ENCODE measurements around the gene ZNF148. TPM values are rescaled to one million over a fixed set of nuclear protein-coding genes. Genes with fewer than 3 reads are reported as not detected.
"Not testable (repeated sequence)": the region's sequence is repeated elsewhere in the genome, so short reads cannot be mapped to it uniquely, and the experiment has no call there.

The ZNF148 gene
- total RNA-seq, 1 donor from 2014 or later, result 47.5 TPM

- DNase-seq (no peak), ATAC-seq (no peak)
- intact Hi-C loops (cut with DNase I), result no loop called here
- Histone ChIP-seq H3K4me3 (no peak overlapping the region), H3K9me3 (no peaks in the 10 kb centered on the region), H3K27me3 (no peaks in the 10 kb centered on the region), H3K27ac (no peak overlapping the region), H3K4me1 (no peaks in the 10 kb centered on the region), H3K36me3 (no peaks in the 10 kb centered on the region)
- TF ChIP-seq CTCF (IDR thresholded peaks at IDR 0.05), result no peak
Observed at GRCh38 chr3:125395091-125395490, 20.0 kb upstream of the ZNF148 start.

- no peak for ATAC-seq
- H3K27ac ChIP-seq, result no peak overlapping the region
Observed at GRCh38 chr3:125394406-125394805, 19.3 kb upstream of the ZNF148 start.

GRCh38 chr3:125389282-125389681, 14.2 kb upstream of the ZNF148 start:
- intact Hi-C loops (cut with DNase I), result no loop called here
- TF ChIP-seq CTCF (IDR thresholded peaks at IDR 0.05), result no peak
- Histone ChIP-seq H3K27me3 (no peaks in the 10 kb centered on the region), H3K9me3 (no peaks in the 10 kb centered on the region), H3K4me1 (no peaks in the 10 kb centered on the region), H3K27ac (no peak overlapping the region), H3K36me3 (no peaks in the 10 kb centered on the region), H3K4me3 (no peak overlapping the region)
- ATAC-seq (no peak), DNase-seq (no peak)

More at GRCh38 chr3:125394406-125394805, 19.3 kb upstream of the ZNF148 start:
- no peaks in the 10 kb centered on the region for H3K4me1 ChIP-seq
- intact Hi-C loops (cut with DNase I), result no loop called here
- TF ChIP-seq CTCF (IDR thresholded peaks at IDR 0.05), result no peak
- no peaks in the 10 kb centered on the region for H3K9me3 ChIP-seq
- H3K27me3 ChIP-seq, result no peaks in the 10 kb centered on the region
- no peak overlapping the region for H3K4me3 ChIP-seq
- no peaks in the 10 kb centered on the region for H3K36me3 ChIP-seq
- no peak for DNase-seq

GRCh38 chr3:125388369-125388768, 13.2 kb upstream of the ZNF148 start:
- H3K9me3 ChIP-seq; ATAC-seq; H3K4me3 ChIP-seq; H3K27ac ChIP-seq; H3K36me3 ChIP-seq; intact Hi-C loops (cut with DNase I); H3K4me1 ChIP-seq; DNase-seq; H3K27me3 ChIP-seq: not testable (repeated sequence)

GRCh38 chr3:125386811-125387210, 11.7 kb upstream of the ZNF148 start:
- no peak for TF ChIP-seq CTCF (IDR thresholded peaks at IDR 0.05)
- intact Hi-C loops (cut with DNase I), result no loop called here
- Histone ChIP-seq H3K4me1 (no peaks in the 10 kb centered on the region), H3K9me3 (no peaks in the 10 kb centered on the region), H3K4me3 (no peak overlapping the region), H3K27ac (no peak overlapping the region), H3K27me3 (no peaks in the 10 kb centered on the region), H3K36me3 (no peaks in the 10 kb centered on the region)
- ATAC-seq (no peak), DNase-seq (no peak)

GRCh38 chr3:125383744-125384143, 8.6 kb upstream of the ZNF148 start:
- H3K4me3 ChIP-seq, result no peak overlapping the region
- H3K36me3 ChIP-seq, result no peaks in the 10 kb centered on the region
- H3K9me3 ChIP-seq, result no peaks in the 10 kb centered on the region
- H3K27me3 ChIP-seq, result no peaks in the 10 kb centered on the region
- no peak for DNase-seq
- TF ChIP-seq CTCF (IDR thresholded peaks at IDR 0.05), result no peak
- H3K27ac ChIP-seq, result no peak overlapping the region
- H3K4me1 ChIP-seq, result no peaks in the 10 kb centered on the region
- no peak for ATAC-seq
- intact Hi-C loops (cut with DNase I), result no loop called here

Measured in upper lobe of right lung (tissue), 1 donor.